ENCODE results near the gene UQCC2.

UQCC2 gene

GRCh38 chr6:33725222-33725621, 13.7 kb upstream of the UQCC2 start:
- no peak for DNase-seq (ENCODE audit: low spot score)

GRCh38 chr6:33724102-33725023, 12.9 kb upstream of the UQCC2 start:
- no peak for DNase-seq (ENCODE audit: low spot score)

- no peak for DNase-seq (ENCODE audit: low spot score)
These were observed 12.0 kb upstream of the UQCC2 start for GRCh38 chr6:33723371-33724085.

GRCh38 chr6:33722103-33722623, 10.7 kb upstream of the UQCC2 start:
- no peak for DNase-seq (ENCODE audit: low spot score)

- DNase-seq (ENCODE audit: low spot score): no peak
These were observed 10.0 kb upstream of the UQCC2 start for GRCh38 chr6:33721508-33721907.

- no peak for DNase-seq (ENCODE audit: low spot score)
These were observed 9.5 kb upstream of the UQCC2 start for GRCh38 chr6:33720998-33721397.

GRCh38 chr6:33719326-33719987, 8.0 kb upstream of the UQCC2 start:
- no peak for DNase-seq (ENCODE audit: low spot score)

GRCh38 chr6:33718713-33719112, 7.2 kb upstream of the UQCC2 start:
- DNase-seq (ENCODE audit: low spot score): no peak

- peak; percentile 33 for DNase-seq (ENCODE audit: low spot score)
These were observed 6.5 kb upstream of the UQCC2 start for GRCh38 chr6:33717934-33718455.

GRCh38 chr6:33716890-33717632, 5.6 kb upstream of the UQCC2 start:
- DNase-seq (ENCODE audit: low spot score): no peak

GRCh38 chr6:33716379-33716778, 4.9 kb upstream of the UQCC2 start:
- no peak for DNase-seq (ENCODE audit: low spot score)

- no peak for DNase-seq (ENCODE audit: low spot score)
These were observed 3.0 kb upstream of the UQCC2 start for GRCh38 chr6:33714385-33715040.

- no peak for DNase-seq (ENCODE audit: low spot score)
These were observed 2.3 kb upstream of the UQCC2 start for GRCh38 chr6:33713786-33714185.

GRCh38 chr6:33712914-33713313, 1.4 kb upstream of the UQCC2 start:
- DNase-seq (ENCODE audit: low spot score): no peak

GRCh38 chr6:33710296-33711121, 991 bp downstream of the UQCC2 start:
- DNase-seq (ENCODE audit: low spot score): no peak

- no peak for DNase-seq (ENCODE audit: low spot score)
These were observed 1.8 kb downstream of the UQCC2 start for GRCh38 chr6:33709605-33710295.

- DNase-seq (ENCODE audit: low spot score): no peak
These were observed 2.8 kb downstream of the UQCC2 start for GRCh38 chr6:33708516-33709204.

- DNase-seq (ENCODE audit: low spot score): no peak
These were observed 3.7 kb downstream of the UQCC2 start for GRCh38 chr6:33707771-33708170.

Measured in GM03348 (cell line).